Keratinocyte (primary cell): ENCODE measurements around the gene EDC3. TPM values are rescaled to one million over a fixed set of nuclear protein-coding genes. Genes with fewer than 3 reads are reported as not detected.

Experiments
- DNase-seq: peaks from one replicate; pipeline ENCODE4 v3.0.0-alpha.2; 2011; ENCODE audit warnings: low read depth, missing footprints, low spot score
- FAIRE-seq: peaks from 2 replicates; lab custom pipeline; 2011; peaks lifted over from hg19 to GRCh38; lab: Jason Lieb, UNC
- H2AFZ ChIP-seq: 2 replicates; pipeline ENCODE4 v1.6.0; 2012; ENCODE audit warnings: low read length, control low read depth, inconsistent platforms; ENCODE audit not compliant: control insufficient read depth
- H3K27ac ChIP-seq: 2 replicates; pipeline ENCODE4 v1.5.1; 2011; ENCODE audit warnings: low read length; ENCODE audit not compliant: control insufficient read depth, insufficient read depth
- H3K27me3 ChIP-seq: 3 replicates; pipeline ENCODE4 v1.6.0; 2011; ENCODE audit warnings: low read length; ENCODE audit not compliant: control insufficient read depth, insufficient read depth; ENCODE audit errors: extremely low read depth
- H3K36me3 ChIP-seq, 2 experiments: 2 replicates in 1 of 2; 3 replicates in 1 of 2; pipeline ENCODE4 v1.5.1; 2011; ENCODE audit warnings: low read length in 2 of 2, mild to moderate bottlenecking in 1 of 2; ENCODE audit not compliant: control insufficient read depth in 2 of 2, insufficient read depth in 2 of 2; ENCODE audit errors: extremely low read depth in 1 of 2
- H3K4me1 ChIP-seq: 3 replicates; pipeline ENCODE4 v1.5.1; 2011; ENCODE audit warnings: low read length; ENCODE audit not compliant: control insufficient read depth, insufficient read depth; ENCODE audit errors: extremely low read depth
- H3K4me2 ChIP-seq: 3 replicates; pipeline ENCODE4 v1.6.0; 2011; ENCODE audit warnings: low read depth, low read length; ENCODE audit not compliant: control insufficient read depth, insufficient read depth; ENCODE audit errors: extremely low read depth
- H3K4me3 ChIP-seq, 3 experiments: fragments of 200-600 bp in 1 of 3; sonication (generic) in 1 of 3; 2 replicates in 2 of 3; 3 replicates in 1 of 3; pipeline ENCODE4 v1.5.1; 2011 to 2016; ENCODE audit warnings: low read length in 3 of 3, mild to moderate bottlenecking in 3 of 3, control low read depth in 2 of 3, inconsistent platforms in 1 of 3, low read depth in 1 of 3, mixed read lengths in 1 of 3, mixed run types in 1 of 3, moderate library complexity in 1 of 3; ENCODE audit not compliant: control insufficient read depth in 2 of 3, insufficient read depth in 2 of 3; ENCODE audit errors: extremely low read depth in 1 of 3
- H3K79me2 ChIP-seq: 2 replicates; pipeline ENCODE4 v1.6.0; 2012; ENCODE audit warnings: low read length; ENCODE audit not compliant: control insufficient read depth, insufficient read depth
- H3K9ac ChIP-seq: 3 replicates; pipeline ENCODE4 v1.6.0; 2011; ENCODE audit warnings: low read length; ENCODE audit not compliant: control insufficient read depth, insufficient read depth; ENCODE audit errors: extremely low read depth
- H3K9me1 ChIP-seq: 3 replicates; pipeline ENCODE4 v1.6.0; 2011; ENCODE audit warnings: low read length; ENCODE audit not compliant: control insufficient read depth, insufficient read depth; ENCODE audit errors: extremely low read depth
- H3K9me3 ChIP-seq: 2 replicates; pipeline ENCODE4 v1.5.1; 2012; ENCODE audit warnings: low read depth, low read length; ENCODE audit not compliant: control insufficient read depth
- H4K20me1 ChIP-seq: 3 replicates; pipeline ENCODE4 v1.6.0; 2011; ENCODE audit warnings: low read length; ENCODE audit not compliant: control insufficient read depth, insufficient read depth; ENCODE audit errors: extremely low read depth
- CTCF ChIP-seq, 3 experiments: IDR thresholded peaks in 1 of 3; conservative IDR thresholded peaks in 1 of 3; optimal IDR thresholded peaks in 1 of 3; 2 replicates in 2 of 3; 3 replicates in 1 of 3; pipeline versions ENCODE3 to v1.5.1; 2011; ENCODE audit warnings: low read length in 3 of 3, mild to moderate bottlenecking in 3 of 3, moderate library complexity in 2 of 3, control low read depth in 1 of 3, inconsistent platforms in 1 of 3; ENCODE audit not compliant: insufficient read depth in 2 of 3; ENCODE audit errors: extremely low read depth in 1 of 3
- EZH2 ChIP-seq: IDR thresholded peaks from one replicate; pipeline ENCODE4 v1.6.1; 2012; ENCODE audit warnings: inconsistent platforms, mild to moderate bottlenecking, low read length, moderate library complexity
- dilution Hi-C: fragments of 300-500 bp; cut with MboI; formaldehyde crosslinking; loops from one replicate; pipeline ENCODE4 v1.7.0; 2020; ENCODE audit warnings: low sequenced_read_pairs; ENCODE audit not compliant: extremely low pct_ligation_motif_present
- polyA plus RNA-seq, 5 experiments: library from polyadenylated mRNA; depleted of rRNA in 3 of 5; stranded (reverse) in 3 of 5; stranded (forward) in 1 of 5; unstranded in 1 of 5; fragments of >200 nt; gene quantifications; 1 replicate in 1 of 5; 2 replicates in 3 of 5; 3 replicates in 1 of 5; pipeline versions ENCODE4 v1.2.1 to v1.2.3, GENCODE V29; 2011 to 2012; ENCODE audit warnings: missing spikeins in 2 of 5, low read depth in 1 of 5, low replicate concordance in 1 of 5

Gene EDC3
- polyA plus RNA-seq, 1 donor (not counting 4 experiments of a cell fraction or from before 2014, with no cell fraction given) = 33.6 TPM

DNA sequence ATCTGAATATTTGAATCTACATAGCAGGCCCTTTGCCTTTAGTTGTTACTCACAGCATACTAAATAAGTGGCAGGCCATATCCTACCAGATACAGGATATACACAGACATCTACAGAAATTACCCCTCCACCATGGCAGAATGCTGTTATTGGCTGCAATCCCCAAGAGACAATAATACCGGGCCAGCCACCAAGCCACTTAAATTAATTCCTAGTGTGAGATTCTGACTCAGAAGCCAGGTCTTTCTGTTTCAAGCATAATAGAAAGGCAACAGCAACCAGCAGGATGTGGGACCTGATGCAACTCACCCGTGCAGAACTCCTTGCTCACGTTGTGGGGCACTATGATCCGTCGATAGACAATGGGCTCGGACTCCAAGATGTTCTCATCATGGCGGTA, 40.4 kb downstream of the EDC3 start:
- H3K9ac ChIP-seq = no peak overlapping the region
- dilution Hi-C loops = no loop called here
- H3K4me1 ChIP-seq = peaks cover 17% of the 10 kb centered on the region
- H3K79me2 ChIP-seq = peaks cover 12% of the 10 kb centered on the region
- H4K20me1 ChIP-seq = peaks cover 8% of the 10 kb centered on the region
- FAIRE-seq = no peak
- H3K27me3 ChIP-seq = no peaks in the 10 kb centered on the region
- DNase-seq = no peak
- peaks cover 3% of the 10 kb centered on the region for H3K9me1 ChIP-seq
- peaks cover 2 to 4% of the 10 kb centered on the region in 2 experiments for H3K36me3 ChIP-seq
- TF ChIP-seq EZH2 (no peak), CTCF (optimal IDR thresholded peaks at IDR 0.05 in 1 of 3, IDR thresholded peaks at IDR 0.05 in 1 of 3, conservative IDR thresholded peaks at IDR 0.05 in 1 of 3; ENCODE audit: extremely low read depth in 1 of 3, insufficient read depth in 2 of 3, low read length in 3 of 3) (no peak)
- H3K4me2 ChIP-seq = no peak overlapping the region
- no peak overlapping the region for H3K27ac ChIP-seq
- no peak overlapping the region for H2AFZ ChIP-seq
- H3K9me3 ChIP-seq = no peaks in the 10 kb centered on the region
- no peak overlapping the region for H3K4me3 ChIP-seq

- H2AFZ ChIP-seq = no peak overlapping the region
- no peak overlapping the region for H3K9ac ChIP-seq
- no peak overlapping the region for H3K4me2 ChIP-seq
- H3K27me3 ChIP-seq = no peaks in the 10 kb centered on the region
- TF ChIP-seq CTCF (optimal IDR thresholded peaks at IDR 0.05 in 1 of 3, IDR thresholded peaks at IDR 0.05 in 1 of 3, conservative IDR thresholded peaks at IDR 0.05 in 1 of 3; ENCODE audit: extremely low read depth in 1 of 3, insufficient read depth in 2 of 3, low read length in 3 of 3) = no peak
- no peak for TF ChIP-seq EZH2
- DNase-seq (no peak), FAIRE-seq (no peak)
- peaks cover 17% of the 10 kb centered on the region for H3K4me1 ChIP-seq
- H4K20me1 ChIP-seq = peaks cover 8% of the 10 kb centered on the region
- H3K79me2 ChIP-seq = peaks cover 14% of the 10 kb centered on the region
- dilution Hi-C loops = no loop called here
- H3K9me3 ChIP-seq = no peaks in the 10 kb centered on the region
- no peak overlapping the region for H3K27ac ChIP-seq
- peaks cover 4 to 5% of the 10 kb centered on the region in 2 experiments for H3K36me3 ChIP-seq
- peaks cover 3% of the 10 kb centered on the region for H3K9me1 ChIP-seq
- no peak overlapping the region for H3K4me3 ChIP-seq
Observed at GRCh38 chr15:74653426-74654102, 42.3 kb downstream of the EDC3 start.
